GM21529 (cell line): ENCODE measurements around the gene SEMA3A.

Experiments
- ATAC-seq: cut with Tn5 transposase; IDR thresholded peaks from one replicate; pipeline ENCODE4 v1.9.1; 2021; ENCODE audit not compliant: unreplicated experiment

The SEMA3A gene

GRCh38 chr7:83937930-83938329 is 256.7 kb downstream of the SEMA3A start:
- no peak for ATAC-seq

DNA sequence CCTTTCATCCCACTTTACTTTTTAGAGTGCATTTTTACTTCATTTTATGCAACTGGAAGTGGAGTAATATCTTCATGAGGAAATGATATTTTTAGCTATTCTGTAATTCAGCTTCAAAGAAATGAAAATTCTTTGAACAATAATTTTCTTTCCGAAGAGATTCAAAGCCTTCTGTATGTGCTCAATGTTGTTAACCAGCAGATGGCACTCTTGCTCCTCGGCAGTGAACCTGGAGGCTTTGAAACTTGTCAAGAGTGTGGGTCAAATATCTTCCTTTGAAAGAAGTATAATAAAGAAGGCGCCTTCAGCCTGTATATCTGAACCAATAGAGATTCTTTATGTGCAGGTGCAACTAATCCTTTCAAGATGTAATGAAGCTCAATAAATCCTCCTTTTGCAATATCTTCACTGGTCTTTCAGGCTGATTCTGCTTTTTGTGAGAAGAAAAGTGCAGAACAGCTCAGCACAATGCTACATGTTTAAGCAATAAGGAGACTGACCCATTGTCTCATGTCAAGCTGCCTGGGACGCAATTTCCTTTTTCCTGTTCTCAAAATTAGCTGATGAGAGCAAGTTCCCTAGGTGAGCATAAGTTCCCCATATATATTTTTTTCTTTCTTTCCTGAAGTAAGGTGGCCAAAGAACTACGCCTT is 258.4 kb downstream of the SEMA3A start:
- peak; percentile 88 for ATAC-seq

DNA sequence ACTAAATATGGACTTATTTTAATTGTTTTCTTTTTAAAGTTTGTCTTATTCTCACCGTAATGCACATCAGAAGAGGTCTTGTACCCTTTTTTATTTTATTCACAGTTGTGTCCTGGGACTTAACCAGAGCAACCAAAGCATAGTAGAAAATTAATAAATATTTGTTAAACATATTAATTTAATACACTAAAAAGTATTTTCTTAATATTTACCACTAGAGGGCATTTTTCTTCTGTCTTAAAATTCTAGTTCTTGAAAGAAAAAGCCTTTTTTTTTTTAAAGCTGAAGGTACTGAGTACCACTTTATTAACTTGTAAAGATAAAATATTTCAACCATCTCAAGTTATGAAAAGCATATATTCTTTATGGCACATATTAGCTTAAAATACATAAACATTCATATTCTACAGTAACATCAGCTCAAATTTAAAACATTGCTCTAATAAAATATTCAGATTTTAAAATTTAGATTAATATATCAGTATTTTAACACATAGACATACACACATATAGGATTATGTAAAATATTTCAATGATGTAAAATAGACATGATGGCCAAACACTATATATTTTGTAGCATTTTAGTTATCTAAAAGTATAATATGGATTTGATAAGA is 260.4 kb downstream of the SEMA3A start:
- no peak for ATAC-seq

GRCh38 chr7:83931968-83932367 is 262.6 kb downstream of the SEMA3A start:
- ATAC-seq: no peak

DNA sequence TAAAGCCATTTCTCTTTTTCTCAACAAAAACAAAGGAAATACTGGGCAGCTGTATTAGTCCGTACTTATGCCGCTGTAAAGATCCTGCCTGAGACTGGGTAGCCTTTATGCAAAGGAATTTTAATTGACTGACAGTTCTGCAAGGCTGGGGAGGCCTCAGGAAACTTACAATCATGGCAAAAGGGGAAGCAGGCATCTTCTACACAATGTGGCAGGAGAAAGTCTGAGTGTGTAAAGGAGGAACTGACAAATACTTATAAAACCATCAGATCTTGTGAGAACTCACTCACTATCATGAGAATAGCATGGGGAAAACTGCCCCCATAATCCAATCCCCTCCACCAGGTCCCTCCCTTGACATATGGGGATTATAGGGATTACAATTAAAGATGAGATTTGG is 264.3 kb downstream of the SEMA3A start:
- no peak for ATAC-seq

DNA sequence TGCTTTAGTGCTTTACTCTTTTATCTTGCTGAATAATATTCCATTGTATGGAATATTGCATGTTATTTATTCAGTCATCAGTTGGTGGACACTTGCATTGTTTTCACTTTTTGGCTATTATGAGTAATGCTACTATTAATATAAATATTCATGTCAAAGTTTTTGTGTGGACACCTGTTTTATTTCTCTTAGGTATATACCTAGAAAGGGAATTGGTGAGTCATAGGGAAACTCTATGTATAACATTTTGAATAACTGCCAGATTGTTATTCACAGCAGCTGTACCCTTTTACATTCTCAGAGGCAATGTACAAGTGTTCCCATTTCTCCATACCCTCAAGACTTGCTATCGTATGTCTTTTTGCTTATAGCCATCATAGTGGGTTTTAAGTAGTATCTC is 268.7 kb downstream of the SEMA3A start:
- ATAC-seq: no peak

DNA sequence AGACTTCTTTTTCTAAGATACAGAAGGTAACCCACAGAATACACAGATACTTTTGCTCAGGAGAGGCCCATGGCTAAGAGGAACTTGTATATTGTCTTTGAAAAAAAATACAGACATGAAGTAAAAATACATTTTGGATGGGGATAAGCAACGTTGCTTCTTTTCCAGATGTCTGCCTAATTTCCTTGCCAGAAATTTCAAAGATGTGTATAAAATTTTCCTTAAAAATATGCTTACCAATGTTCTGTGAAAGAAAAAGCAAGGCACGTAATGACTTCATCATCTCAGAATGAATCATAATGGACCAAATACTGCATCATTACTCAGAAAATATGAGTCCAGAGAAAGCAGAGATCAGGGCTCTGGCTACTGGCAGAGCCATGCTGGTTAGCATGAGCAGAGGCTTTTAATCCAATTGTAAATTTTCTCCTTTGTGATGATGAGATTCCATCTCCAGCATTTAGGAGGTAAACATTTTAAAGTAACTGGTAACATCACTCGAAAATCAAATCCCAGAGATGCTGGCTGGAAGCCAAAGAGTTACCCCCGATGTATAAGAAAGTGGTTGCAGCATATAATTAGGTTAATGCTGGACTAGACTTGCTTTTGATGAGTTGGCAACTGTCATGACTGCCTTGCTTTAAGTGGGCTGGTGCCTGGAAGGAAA is 272.5 kb downstream of the SEMA3A start:
- ATAC-seq: no peak

GRCh38 chr7:83921271-83921940 is 273.2 kb downstream of the SEMA3A start:
- ATAC-seq: no peak

GRCh38 chr7:83918142-83918541 is 276.4 kb downstream of the SEMA3A start:
- no peak for ATAC-seq

- ATAC-seq: no peak
Measured at GRCh38 chr7:83913174-83913573, 281.4 kb downstream of the SEMA3A start.

DNA sequence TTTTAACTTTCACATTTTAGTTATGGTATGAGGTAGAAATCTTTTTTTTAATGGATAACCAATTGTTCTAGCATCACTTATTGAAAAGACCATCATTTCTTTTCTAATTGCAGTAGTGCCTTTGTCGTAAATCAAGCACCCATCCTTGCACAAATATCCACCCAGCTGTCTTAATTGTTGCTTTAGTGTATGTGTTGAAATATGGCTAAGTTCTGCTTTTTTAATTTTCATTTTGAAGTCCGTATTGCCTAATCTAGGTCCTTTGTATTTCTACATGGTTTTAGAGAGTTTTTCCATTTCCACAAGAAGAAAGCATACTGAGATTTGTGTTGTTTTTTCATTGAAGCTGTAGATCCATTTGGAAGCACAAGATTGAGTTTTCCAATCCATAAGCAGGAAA is 286.1 kb downstream of the SEMA3A start:
- no peak for ATAC-seq
